Measurements from ENCODE around the gene PPP1R3G. TPM values are rescaled to one million over a fixed set of nuclear protein-coding genes. Genes with fewer than 3 reads are reported as not detected.
A peak's percentile ranks its signal among the peaks of the same experiment; 100 is the strongest.

Gene PPP1R3G
- total and polyA plus RNA-seq, 2 of the 13 experiments (the other 11 are each of a cell fraction or from before 2014, with no cell fraction given) = 1.2 to 1.3 TPM

- TF ChIP-seq ZNF687 (CRISPR knock-in tag; IDR thresholded peaks at IDR 0.05) (peak; percentile 32; the same call in 1 of the 2 replicates), FOSL2 (CRISPR knock-in tag; IDR thresholded peaks at IDR 0.05) (peak; percentile 76), KAT8 (CRISPR knock-in tag; IDR thresholded peaks at IDR 0.05) (peak; percentile 64; the same call in 1 of the 2 replicates), ZNF350 (CRISPR knock-in tag; IDR thresholded peaks at IDR 0.05; ENCODE audit: borderline replicate concordance, low read depth) (0 out of 2 replicates have a peak, but pooled peaks have one; percentile 35), TCF7 (IDR thresholded peaks at IDR 0.05; ENCODE audit: low read depth) (peak; percentile 91), RXRA (CRISPR knock-in tag; IDR thresholded peaks at IDR 0.05) (peak; percentile 79), ZNF501 (CRISPR knock-in tag; IDR thresholded peaks at IDR 0.05) (peak; percentile 63; the same call in 1 of the 2 replicates), EP300 (IDR thresholded peaks at IDR 0.05; ENCODE audit: low read depth in 2 of 2, low read length in 2 of 2) (peak in 1 of 2 experiments; percentile 75; a peak in 2 of 4 replicates), EP300 (CRISPR knock-in tag; IDR thresholded peaks at IDR 0.05; ENCODE audit: borderline replicate concordance) (peak; percentile 58; the same call in 1 of the 2 replicates), ZBTB40 (IDR thresholded peaks at IDR 0.05) (no peak), ZBTB40 (CRISPR knock-in tag; IDR thresholded peaks at IDR 0.05) (no peak), SOX13 (IDR thresholded peaks at IDR 0.05) (0 out of 2 replicates have a peak, but pooled peaks have one; percentile 36), SOX13 (CRISPR knock-in tag; conservative IDR thresholded peaks at IDR 0.05 in 1 of 2, IDR thresholded peaks at IDR 0.05 in 1 of 2) (peak in 1 of 2 experiments; percentile 54; a peak in 2 of 4 replicates), NR2F1 (CRISPR knock-in tag; IDR thresholded peaks at IDR 0.05) (0 out of 4 replicates have a peak, but pooled peaks of 1 of the 2 experiments have one; percentile 28), THRA (CRISPR knock-in tag; IDR thresholded peaks at IDR 0.05; ENCODE audit: borderline replicate concordance) (peak; percentile 56; the same call in 1 of the 2 replicates)
These were observed 30.0 kb downstream of the PPP1R3G start (continued) for GRCh38 chr6:5115168-5115567.
